ENCODE results near the gene MTOR. TPM values are rescaled to one million over a fixed set of nuclear protein-coding genes. Genes with fewer than 3 reads are reported as not detected.

The MTOR gene
- polyA plus RNA-seq, 3 donors: 2.0 to 29.4 (median 3.3) TPM

DNA sequence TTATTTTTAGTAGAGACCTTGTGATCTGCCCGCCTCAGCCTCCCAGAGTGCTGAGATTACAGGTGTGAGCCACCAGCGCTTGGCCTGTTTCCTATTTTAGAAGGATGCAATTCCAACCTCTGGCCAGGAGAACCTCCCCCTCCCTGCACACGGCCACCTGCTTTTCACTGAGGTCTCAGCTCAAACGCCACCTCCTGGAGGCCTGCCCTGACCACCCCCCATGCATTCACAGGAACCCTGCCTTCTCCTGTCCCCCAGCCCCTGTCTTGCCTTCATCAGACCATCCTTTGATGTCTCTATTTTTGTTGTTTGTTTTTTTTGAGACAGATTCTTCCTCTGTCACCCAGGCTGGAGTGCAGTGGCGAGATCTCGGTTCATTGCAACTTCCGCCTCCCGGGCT lies 204.9 kb downstream of the MTOR start:
- Mint-ChIP-seq H3K27me3 (ENCODE audit: low read depth in 3 of 3) (peaks cover 0 to 5% (median 4%) of the 10 kb centered on the region in 3 donors), H3K4me1 (peaks cover 28% of the 10 kb centered on the region), H3K4me3 (no peak overlapping the region), H3K36me3 (peaks cover 20 to 40% of the 10 kb centered on the region in 2 donors), H3K9me3 (peaks cover 0 to 3% (median 0%) of the 10 kb centered on the region in 7 donors), H3K27ac (peak overlapping the region in 1 of 7 donors; percentile 46)
- Histone ChIP-seq H3K79me2 (ENCODE audit: insufficient read depth, low read length) (peaks cover 12% of the 10 kb centered on the region), H3K27me3 (ENCODE audit: control insufficient read depth in 2 of 2, insufficient read depth in 2 of 2, low read length in 2 of 2) (no peaks in the 10 kb centered on the region), H3K27ac (ENCODE audit: low read depth in 1 of 2, low read length in 2 of 2) (no peak overlapping the region), H3K36me3 (replicated peaks in 1 of 2; ENCODE audit: control insufficient read depth in 1 of 2, insufficient read depth in 2 of 2, low read length in 2 of 2) (peaks cover 12 to 32% of the 10 kb centered on the region in 2 donors), H3K9me3 (replicated peaks in 1 of 2; ENCODE audit: control insufficient read depth in 1 of 2, insufficient read depth in 1 of 2, low read length in 2 of 2) (no peaks in the 10 kb centered on the region), H3K4me1 (ENCODE audit: control insufficient read depth in 1 of 2, insufficient read depth in 2 of 2, low read length in 2 of 2) (peaks cover 16 to 29% of the 10 kb centered on the region in 2 donors), H2AFZ (ENCODE audit: insufficient read depth, low read depth, low read length, poor library complexity, severe bottlenecking) (no peak overlapping the region), H3K4me2 (replicated peaks; ENCODE audit: extremely low read depth, low read length, poor library complexity, severe bottlenecking) (no peak overlapping the region), H3K4me3 (replicated peaks in 1 of 3; ENCODE audit: low read depth in 2 of 3, low read length in 3 of 3) (no peak overlapping the region), H4K20me1 (ENCODE audit: insufficient read depth, low read length) (no peaks in the 10 kb centered on the region), H3K9ac (ENCODE audit: insufficient read depth, low read length, poor library complexity, severe bottlenecking) (no peak overlapping the region)
- intact Hi-C loops (cut with micrococcal nuclease): no loop called here
- TF ChIP-seq, protein P1, sequence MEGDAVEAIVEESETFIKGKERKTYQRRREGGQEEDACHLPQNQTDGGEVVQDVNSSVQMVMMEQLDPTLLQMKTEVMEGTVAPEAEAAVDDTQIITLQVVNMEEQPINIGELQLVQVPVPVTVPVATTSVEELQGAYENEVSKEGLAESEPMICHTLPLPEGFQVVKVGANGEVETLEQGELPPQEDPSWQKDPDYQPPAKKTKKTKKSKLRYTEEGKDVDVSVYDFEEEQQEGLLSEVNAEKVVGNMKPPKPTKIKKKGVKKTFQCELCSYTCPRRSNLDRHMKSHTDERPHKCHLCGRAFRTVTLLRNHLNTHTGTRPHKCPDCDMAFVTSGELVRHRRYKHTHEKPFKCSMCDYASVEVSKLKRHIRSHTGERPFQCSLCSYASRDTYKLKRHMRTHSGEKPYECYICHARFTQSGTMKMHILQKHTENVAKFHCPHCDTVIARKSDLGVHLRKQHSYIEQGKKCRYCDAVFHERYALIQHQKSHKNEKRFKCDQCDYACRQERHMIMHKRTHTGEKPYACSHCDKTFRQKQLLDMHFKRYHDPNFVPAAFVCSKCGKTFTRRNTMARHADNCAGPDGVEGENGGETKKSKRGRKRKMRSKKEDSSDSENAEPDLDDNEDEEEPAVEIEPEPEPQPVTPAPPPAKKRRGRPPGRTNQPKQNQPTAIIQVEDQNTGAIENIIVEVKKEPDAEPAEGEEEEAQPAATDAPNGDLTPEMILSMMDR (IDR thresholded peaks at IDR 0.05): no peak
- WGBS (ENCODE audit: insufficient coverage): 94% methylated on average over 3 of the region's 8 CpGs
- DNase-seq: no peak

Small RNA genes lying within 50 kb of the gene (small RNA-seq; reads per million reads assigned to genes)
- gene RNU6-291P (ENCODE audit: insufficient read length, low read depth) (not detected), gene RNU6-537P (ENCODE audit: insufficient read length, low read depth) (not detected), gene RPL39P6 (ENCODE audit: insufficient read length, low read depth) (not detected)

Other genes starting within 250 kb of the MTOR start
- 10 to 100 TPM; 49.4 to 79.5 (median 61.4) TPM for gene TARDBP, start 249.9 kb downstream of the MTOR start, polyA plus RNA-seq
- gene MASP2, start 215.3 kb downstream of the MTOR start, polyA plus RNA-seq: not detected
- gene SRM, start 202.5 kb downstream of the MTOR start, polyA plus RNA-seq: 10 to 100 TPM; 23.2 to 43.2 (median 37.6) TPM
- 10 to 100 TPM; 24.0 to 66.3 (median 27.4) TPM for gene EXOSC10, start 162.7 kb downstream of the MTOR start, polyA plus RNA-seq
- gene ANGPTL7, start 73.2 kb downstream of the MTOR start, polyA plus RNA-seq: not detected
- gene UBIAD1, start 10.6 kb upstream of the MTOR start, polyA plus RNA-seq: 10 to 100 TPM in 1 of 3 donors, 1 to 10 TPM in 2; 4.3 to 10.5 (median 9.8) TPM
- under 1 TPM in 1 of 3 donors, not detected in 2; 0.01 TPM for gene DISP3, start 216.6 kb upstream of the MTOR start, polyA plus RNA-seq